ENCODE results near the gene SLC16A12. TPM values are rescaled to one million over a fixed set of nuclear protein-coding genes. Genes with fewer than 3 reads are reported as not detected.
A peak's percentile ranks its signal among the peaks of the same experiment; 100 is the strongest.

SLC16A12 gene
- total and polyA plus RNA-seq, 2 of the 13 experiments (the other 11 are each of a cell fraction or from before 2014, with no cell fraction given): 0.02 TPM; not detected in 1

DNA sequence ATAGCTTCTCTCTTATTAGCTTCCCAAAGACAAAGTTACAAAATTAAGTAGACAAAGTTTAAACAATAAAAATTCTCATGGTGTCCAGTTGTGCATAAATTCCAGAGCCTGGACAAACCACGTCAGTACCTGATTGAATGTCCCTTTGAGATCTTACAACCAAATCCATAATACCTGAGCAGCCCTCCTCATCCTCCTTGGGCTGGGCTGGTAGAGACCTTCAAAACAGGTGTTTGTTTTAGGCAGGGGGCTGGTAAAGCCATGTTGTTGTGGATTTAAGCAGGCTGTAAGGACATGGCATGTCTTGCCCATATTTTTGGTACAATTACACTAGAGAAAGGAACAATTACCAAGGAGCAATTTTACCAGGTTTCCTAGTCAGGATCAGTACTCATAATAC lies 118.9 kb downstream of the SLC16A12 start (continued):
- TF ChIP-seq, protein P1, sequence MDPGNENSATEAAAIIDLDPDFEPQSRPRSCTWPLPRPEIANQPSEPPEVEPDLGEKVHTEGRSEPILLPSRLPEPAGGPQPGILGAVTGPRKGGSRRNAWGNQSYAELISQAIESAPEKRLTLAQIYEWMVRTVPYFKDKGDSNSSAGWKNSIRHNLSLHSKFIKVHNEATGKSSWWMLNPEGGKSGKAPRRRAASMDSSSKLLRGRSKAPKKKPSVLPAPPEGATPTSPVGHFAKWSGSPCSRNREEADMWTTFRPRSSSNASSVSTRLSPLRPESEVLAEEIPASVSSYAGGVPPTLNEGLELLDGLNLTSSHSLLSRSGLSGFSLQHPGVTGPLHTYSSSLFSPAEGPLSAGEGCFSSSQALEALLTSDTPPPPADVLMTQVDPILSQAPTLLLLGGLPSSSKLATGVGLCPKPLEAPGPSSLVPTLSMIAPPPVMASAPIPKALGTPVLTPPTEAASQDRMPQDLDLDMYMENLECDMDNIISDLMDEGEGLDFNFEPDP (CRISPR knock-in tag; conservative IDR thresholded peaks at IDR 0.05): no peak
- no peak for TF ChIP-seq ZNF816 (CRISPR knock-in tag; IDR thresholded peaks at IDR 0.05; ENCODE audit: borderline replicate concordance)

DNA sequence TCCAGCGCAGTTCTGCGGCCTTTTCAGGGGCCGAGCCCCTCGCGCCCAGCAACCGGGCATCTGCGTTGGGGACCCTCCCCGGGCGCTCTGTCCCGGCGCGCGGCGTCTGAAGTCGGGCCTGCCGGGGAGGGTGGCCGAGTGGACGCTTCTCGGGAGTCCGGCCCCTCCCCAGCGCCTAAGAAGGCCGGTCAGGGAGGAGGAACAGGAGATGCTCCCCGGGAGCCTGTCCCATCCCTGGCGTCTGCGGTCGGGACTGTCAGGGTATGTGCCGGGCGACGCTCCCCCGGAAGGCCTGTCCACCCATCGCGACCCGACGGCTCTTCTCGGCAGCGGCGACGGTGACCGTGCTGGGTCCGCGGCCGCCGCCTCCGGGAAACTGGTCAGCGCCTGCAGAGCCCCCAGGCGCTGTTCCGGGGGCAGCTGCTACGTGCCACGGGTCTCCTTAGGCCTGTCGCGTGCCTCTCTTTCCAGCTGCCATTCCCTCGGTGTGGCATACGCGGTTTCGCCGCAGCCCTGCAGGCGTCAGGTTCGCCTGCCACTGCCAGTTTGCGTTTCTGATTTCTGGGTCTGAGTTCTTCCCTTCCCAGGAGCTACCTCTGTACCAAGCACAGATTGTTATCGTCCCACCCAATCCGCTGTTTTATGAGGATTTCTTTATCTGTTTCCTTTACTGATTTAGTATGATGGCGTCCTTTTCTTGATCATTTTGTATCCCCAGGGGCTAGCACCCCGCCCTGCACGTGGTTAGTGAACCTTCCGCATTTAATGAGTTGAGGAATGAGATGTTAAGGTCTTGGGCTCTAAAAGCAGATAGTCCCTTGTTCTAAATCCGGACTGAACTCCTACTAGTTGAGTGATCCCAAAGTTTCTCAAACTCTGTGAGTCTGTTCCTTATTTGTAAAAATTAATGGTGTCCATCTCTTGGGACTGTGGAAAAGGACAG lies 120.2 kb downstream of the SLC16A12 start:
- no TSS peak for BruUV-seq (replicated peaks)
- Histone ChIP-seq H3K4me2 (ENCODE audit: low read depth, low read length) (peak overlapping the region; percentile 80), H3K36me3 (replicated peaks in 1 of 2; ENCODE audit: control insufficient read depth in 1 of 2, insufficient read depth in 2 of 2, low read length in 2 of 2) (peaks cover 0 to 4% of the 10 kb centered on the region in 2 experiments; a peak in 1 of 5 replicates), H3K27ac (ENCODE audit: extremely low read length, insufficient read depth, low read length) (peak overlapping the region; percentile 63), H4K20me1 (ENCODE audit: insufficient read depth, low read length) (no peaks in the 10 kb centered on the region), H3K4me3 (replicated peaks in 1 of 3; ENCODE audit: insufficient read depth in 1 of 3, low read depth in 2 of 3, low read length in 3 of 3) (peak overlapping the region; percentile 74 to 95 (median 83)), H3K79me2 (ENCODE audit: insufficient read depth, low read length) (peaks cover 2% of the 10 kb centered on the region), H3K27me3 (ENCODE audit: control insufficient read depth in 1 of 2, insufficient read depth in 2 of 2, low read length in 2 of 2) (no peaks in the 10 kb centered on the region; a peak in 1 of 5 replicates), H3K9me3 (ENCODE audit: low read length) (no peaks in the 10 kb centered on the region), H2AFZ (ENCODE audit: low read length) (peak overlapping the region; percentile 98), H3K4me1 (ENCODE audit: insufficient read depth, low read length) (peaks cover 26% of the 10 kb centered on the region), H3K9ac (ENCODE audit: insufficient read depth, low read depth, low read length) (peak overlapping the region; percentile 77)
- CTCF ChIA-PET (ENCODE audit: low intra/inter-chr PET ratio, low total read pairs): no interaction called here
- POLR2A ChIA-PET: interaction anchor here (0.6 to 1.3 kb wide), 5 partner anchors 22 to 164 kb away, joined by 3 to 13 read pairs (median 3); partner anchors contain the start of genes IFIT1, IFIT3 and LIPA
- in situ Hi-C loops (cut with HindIII; ENCODE audit: extremely low pct_ligation_motif_present, low pct_unique_long_range_greater_than_20kb): no loop called here
- no peak for DNase-seq (ENCODE audit: low spot score)
- WGBS (ENCODE audit: low lambda C conversion rate): 8% methylated on average over 22 of the region's 66 CpGs
- ATAC-seq: peak; percentile 90
- no peak for FAIRE-seq
- intact Hi-C loops (cut with micrococcal nuclease; ENCODE audit: unreplicated experiment): loop anchor here (1.0 kb wide), 1 partner anchor 23 kb away; the partner anchor contains the start of gene IFIT1
- TF ChIP-seq MED8 (CRISPR knock-in tag; IDR thresholded peaks at IDR 0.05; ENCODE audit: insufficient replicate concordance): no peak
- TF ChIP-seq ZNF317 (CRISPR knock-in tag; IDR thresholded peaks at IDR 0.05): 0 out of 2 replicates have a peak, but pooled peaks have one; percentile 61
- TF ChIP-seq, protein P2, sequence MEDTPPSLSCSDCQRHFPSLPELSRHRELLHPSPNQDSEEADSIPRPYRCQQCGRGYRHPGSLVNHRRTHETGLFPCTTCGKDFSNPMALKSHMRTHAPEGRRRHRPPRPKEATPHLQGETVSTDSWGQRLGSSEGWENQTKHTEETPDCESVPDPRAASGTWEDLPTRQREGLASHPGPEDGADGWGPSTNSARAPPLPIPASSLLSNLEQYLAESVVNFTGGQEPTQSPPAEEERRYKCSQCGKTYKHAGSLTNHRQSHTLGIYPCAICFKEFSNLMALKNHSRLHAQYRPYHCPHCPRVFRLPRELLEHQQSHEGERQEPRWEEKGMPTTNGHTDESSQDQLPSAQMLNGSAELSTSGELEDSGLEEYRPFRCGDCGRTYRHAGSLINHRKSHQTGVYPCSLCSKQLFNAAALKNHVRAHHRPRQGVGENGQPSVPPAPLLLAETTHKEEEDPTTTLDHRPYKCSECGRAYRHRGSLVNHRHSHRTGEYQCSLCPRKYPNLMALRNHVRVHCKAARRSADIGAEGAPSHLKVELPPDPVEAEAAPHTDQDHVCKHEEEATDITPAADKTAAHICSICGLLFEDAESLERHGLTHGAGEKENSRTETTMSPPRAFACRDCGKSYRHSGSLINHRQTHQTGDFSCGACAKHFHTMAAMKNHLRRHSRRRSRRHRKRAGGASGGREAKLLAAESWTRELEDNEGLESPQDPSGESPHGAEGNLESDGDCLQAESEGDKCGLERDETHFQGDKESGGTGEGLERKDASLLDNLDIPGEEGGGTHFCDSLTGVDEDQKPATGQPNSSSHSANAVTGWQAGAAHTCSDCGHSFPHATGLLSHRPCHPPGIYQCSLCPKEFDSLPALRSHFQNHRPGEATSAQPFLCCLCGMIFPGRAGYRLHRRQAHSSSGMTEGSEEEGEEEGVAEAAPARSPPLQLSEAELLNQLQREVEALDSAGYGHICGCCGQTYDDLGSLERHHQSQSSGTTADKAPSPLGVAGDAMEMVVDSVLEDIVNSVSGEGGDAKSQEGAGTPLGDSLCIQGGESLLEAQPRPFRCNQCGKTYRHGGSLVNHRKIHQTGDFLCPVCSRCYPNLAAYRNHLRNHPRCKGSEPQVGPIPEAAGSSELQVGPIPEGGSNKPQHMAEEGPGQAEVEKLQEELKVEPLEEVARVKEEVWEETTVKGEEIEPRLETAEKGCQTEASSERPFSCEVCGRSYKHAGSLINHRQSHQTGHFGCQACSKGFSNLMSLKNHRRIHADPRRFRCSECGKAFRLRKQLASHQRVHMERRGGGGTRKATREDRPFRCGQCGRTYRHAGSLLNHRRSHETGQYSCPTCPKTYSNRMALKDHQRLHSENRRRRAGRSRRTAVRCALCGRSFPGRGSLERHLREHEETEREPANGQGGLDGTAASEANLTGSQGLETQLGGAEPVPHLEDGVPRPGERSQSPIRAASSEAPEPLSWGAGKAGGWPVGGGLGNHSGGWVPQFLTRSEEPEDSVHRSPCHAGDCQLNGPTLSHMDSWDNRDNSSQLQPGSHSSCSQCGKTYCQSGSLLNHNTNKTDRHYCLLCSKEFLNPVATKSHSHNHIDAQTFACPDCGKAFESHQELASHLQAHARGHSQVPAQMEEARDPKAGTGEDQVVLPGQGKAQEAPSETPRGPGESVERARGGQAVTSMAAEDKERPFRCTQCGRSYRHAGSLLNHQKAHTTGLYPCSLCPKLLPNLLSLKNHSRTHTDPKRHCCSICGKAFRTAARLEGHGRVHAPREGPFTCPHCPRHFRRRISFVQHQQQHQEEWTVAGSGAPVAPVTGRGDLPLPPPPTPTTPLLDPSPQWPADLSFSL (CRISPR knock-in tag; IDR thresholded peaks at IDR 0.05): no peak
- TF ChIP-seq TRIM24 (CRISPR knock-in tag; IDR thresholded peaks at IDR 0.05): no peak
- TF ChIP-seq ZNF670 (CRISPR knock-in tag; IDR thresholded peaks at IDR 0.05; ENCODE audit: borderline replicate concordance): no peak
- no peak for TF ChIP-seq MIER3 (CRISPR knock-in tag; IDR thresholded peaks at IDR 0.05; ENCODE audit: borderline replicate concordance)
- no peak for TF ChIP-seq ZSCAN29 (CRISPR knock-in tag; conservative IDR thresholded peaks at IDR 0.05)
- TF ChIP-seq NFATC3 (CRISPR knock-in tag; IDR thresholded peaks at IDR 0.05): no peak
